H7 (cell line): ENCODE data around the gene DST. TPM values are rescaled to one million over a fixed set of nuclear protein-coding genes. Genes with fewer than 3 reads are reported as not detected.

Experiments
- DNase-seq: peaks from one replicate; pipeline ENCODE4 v3.0.0; 2012
- H3K27me3 ChIP-seq: 2 replicates; pipeline ENCODE4 v1.6.0; 2011; ENCODE audit warnings: mild to moderate bottlenecking, low read length; ENCODE audit not compliant: control insufficient read depth, insufficient read depth
- H3K36me3 ChIP-seq: replicated peaks from 2 replicates; pipeline ENCODE4 v1.5.1; 2011; ENCODE audit warnings: low read length; ENCODE audit not compliant: control insufficient read depth, insufficient read depth
- H3K4me3 ChIP-seq: 2 replicates; pipeline ENCODE4 v1.5.1; 2011; ENCODE audit warnings: low read depth, mild to moderate bottlenecking, control low read depth, low read length, moderate library complexity; ENCODE audit not compliant: insufficient read depth
- total RNA-seq: library from RNA; depleted of rRNA; stranded (reverse); fragments of >200 nt; shearing (Covaris generic); gene quantifications from 2 replicates; pipeline ENCODE4 v1.2.3, GENCODE V29; 2014

The DST gene
- total RNA-seq, 1 experiment from 2014 or later = 49.2 TPM

GRCh38 chr6:56624046-56624727 is 18.5 kb downstream of the DST start:
- Histone ChIP-seq H3K4me3 (no peak overlapping the region), H3K27me3 (no peaks in the 10 kb centered on the region), H3K36me3 (peaks cover 8% of the 10 kb centered on the region)
- no peak for DNase-seq

GRCh38 chr6:56620229-56620868 is 22.3 kb downstream of the DST start:
- Histone ChIP-seq H3K27me3 (no peaks in the 10 kb centered on the region), H3K36me3 (peaks cover 6% of the 10 kb centered on the region), H3K4me3 (no peak overlapping the region)
- no peak for DNase-seq

GRCh38 chr6:56618050-56618449 is 24.6 kb downstream of the DST start:
- H3K36me3 ChIP-seq = peaks cover 6% of the 10 kb centered on the region
- no peak overlapping the region for H3K4me3 ChIP-seq
- no peaks in the 10 kb centered on the region for H3K27me3 ChIP-seq
- peak; percentile 18 for DNase-seq

GRCh38 chr6:56616967-56617366 is 25.7 kb downstream of the DST start:
- no peak for DNase-seq
- no peaks in the 10 kb centered on the region for H3K27me3 ChIP-seq
- H3K4me3 ChIP-seq = no peak overlapping the region
- H3K36me3 ChIP-seq = peaks cover 6% of the 10 kb centered on the region

GRCh38 chr6:56613247-56613851 is 29.3 kb downstream of the DST start:
- no peak overlapping the region for H3K4me3 ChIP-seq
- H3K36me3 ChIP-seq = peaks cover 13% of the 10 kb centered on the region
- DNase-seq = no peak
- H3K27me3 ChIP-seq = no peaks in the 10 kb centered on the region

GRCh38 chr6:56608332-56608731 is 34.4 kb downstream of the DST start:
- DNase-seq = no peak
- H3K27me3 ChIP-seq = no peaks in the 10 kb centered on the region
- H3K4me3 ChIP-seq = no peak overlapping the region
- H3K36me3 ChIP-seq = peaks cover 13% of the 10 kb centered on the region

GRCh38 chr6:56607111-56607752 is 35.5 kb downstream of the DST start:
- DNase-seq = no peak
- no peak overlapping the region for H3K4me3 ChIP-seq
- peaks cover 14% of the 10 kb centered on the region for H3K36me3 ChIP-seq
- no peaks in the 10 kb centered on the region for H3K27me3 ChIP-seq

GRCh38 chr6:56605435-56605834 is 37.3 kb downstream of the DST start:
- Histone ChIP-seq H3K36me3 (peaks cover 19% of the 10 kb centered on the region), H3K4me3 (no peak overlapping the region), H3K27me3 (no peaks in the 10 kb centered on the region)
- no peak for DNase-seq

GRCh38 chr6:56604186-56604585 is 38.5 kb downstream of the DST start:
- Histone ChIP-seq H3K27me3 (no peaks in the 10 kb centered on the region), H3K36me3 (peaks cover 19% of the 10 kb centered on the region), H3K4me3 (no peak overlapping the region)
- DNase-seq = no peak

- H3K36me3 ChIP-seq = peaks cover 21% of the 10 kb centered on the region
- H3K27me3 ChIP-seq = no peaks in the 10 kb centered on the region
- no peak for DNase-seq
- no peak overlapping the region for H3K4me3 ChIP-seq
These were observed 41.3 kb downstream of the DST start for GRCh38 chr6:56601390-56601789.

GRCh38 chr6:56595490-56596122 is 47.1 kb downstream of the DST start:
- H3K4me3 ChIP-seq = no peak overlapping the region
- H3K36me3 ChIP-seq = peaks cover 29% of the 10 kb centered on the region
- DNase-seq = peak; percentile 17
- H3K27me3 ChIP-seq = no peaks in the 10 kb centered on the region

- H3K36me3 ChIP-seq = peaks cover 28% of the 10 kb centered on the region
- no peak for DNase-seq
- H3K4me3 ChIP-seq = no peak overlapping the region
- no peaks in the 10 kb centered on the region for H3K27me3 ChIP-seq
These were observed 48.0 kb downstream of the DST start for GRCh38 chr6:56594699-56595098.

GRCh38 chr6:56593801-56594318 is 48.8 kb downstream of the DST start:
- DNase-seq = no peak
- Histone ChIP-seq H3K4me3 (no peak overlapping the region), H3K27me3 (no peaks in the 10 kb centered on the region), H3K36me3 (peaks cover 28% of the 10 kb centered on the region)

- no peak for DNase-seq
These were observed 60.5 kb downstream of the DST start for GRCh38 chr6:56582236-56582635.

More at GRCh38 chr6:56582236-56582635, 60.5 kb downstream of the DST start:
- no peaks in the 10 kb centered on the region for H3K27me3 ChIP-seq
- H3K36me3 ChIP-seq = peaks cover 4% of the 10 kb centered on the region
- no peak overlapping the region for H3K4me3 ChIP-seq
